Central memory CD8-positive, alpha-beta T cell (primary cell): ENCODE data around the gene ADAMTS3.

Source experiments
- ATAC-seq: fragments of 150-1000 bp; cut with Tn5 transposase; replicated peaks from 2 replicates; pipeline ENCODE4 v1.10.0; 2022; ENCODE audit warnings: mild to moderate bottlenecking, moderate FRiP score, moderate number of reproducible peaks; ENCODE audit not compliant: poor library complexity, severe bottlenecking; ENCODE audit errors: extremely low read depth
- DNase-seq, 2 donors: peaks; one replicate each; pipeline ENCODE4 v3.0.0; 2021; ENCODE audit warnings: low spot score in 2 of 2
- H3K27ac Mint-ChIP-seq: one replicate; pipeline ENCODE4 v1.8.0; 2022; ENCODE audit warnings: low read depth, mild to moderate bottlenecking, moderate library complexity, mixed read lengths
- H3K27me3 Mint-ChIP-seq: one replicate; pipeline ENCODE4 v1.8.0; 2022; ENCODE audit warnings: mixed read lengths
- H3K36me3 Mint-ChIP-seq: one replicate; pipeline ENCODE4 v1.8.0; 2022; ENCODE audit warnings: mild to moderate bottlenecking, moderate library complexity, mixed read lengths; ENCODE audit not compliant: insufficient read depth
- H3K4me1 Mint-ChIP-seq: one replicate; pipeline ENCODE4 v1.8.0; 2022; ENCODE audit warnings: mixed read lengths
- H3K4me3 Mint-ChIP-seq: one replicate; pipeline ENCODE4 v1.8.0; 2022; ENCODE audit warnings: mild to moderate bottlenecking, moderate library complexity, mixed read lengths
- H3K9me3 Mint-ChIP-seq: one replicate; pipeline ENCODE4 v1.8.0; 2022; ENCODE audit warnings: mixed read lengths

The ADAMTS3 gene

DNA sequence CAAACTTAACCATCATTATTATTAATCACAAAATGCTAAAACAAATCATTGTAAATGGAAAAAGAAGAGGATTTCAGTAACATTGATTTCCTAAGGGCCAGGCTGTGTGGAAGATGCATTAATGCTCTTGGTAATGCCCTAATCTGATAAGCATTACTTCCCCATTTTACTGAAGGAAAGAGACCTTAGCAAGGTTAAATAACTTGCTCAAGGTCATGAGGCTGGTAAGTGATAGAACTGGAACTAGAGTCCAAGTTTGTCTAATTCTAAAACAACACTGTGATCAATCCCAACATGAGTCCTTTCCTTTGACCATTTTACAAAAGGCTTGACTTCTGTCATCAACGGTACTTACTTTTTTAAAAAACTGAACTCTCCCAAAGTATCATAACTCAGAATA, 32.6 kb downstream of the ADAMTS3 start:
- Mint-ChIP-seq H3K27me3 (no peaks in the 10 kb centered on the region), H3K27ac (no peak overlapping the region), H3K9me3 (peaks cover 13% of the 10 kb centered on the region), H3K4me1 (no peaks in the 10 kb centered on the region), H3K36me3 (peaks cover 3% of the 10 kb centered on the region), H3K4me3 (no peak overlapping the region)
- ATAC-seq (no peak), DNase-seq (no peak)

DNA sequence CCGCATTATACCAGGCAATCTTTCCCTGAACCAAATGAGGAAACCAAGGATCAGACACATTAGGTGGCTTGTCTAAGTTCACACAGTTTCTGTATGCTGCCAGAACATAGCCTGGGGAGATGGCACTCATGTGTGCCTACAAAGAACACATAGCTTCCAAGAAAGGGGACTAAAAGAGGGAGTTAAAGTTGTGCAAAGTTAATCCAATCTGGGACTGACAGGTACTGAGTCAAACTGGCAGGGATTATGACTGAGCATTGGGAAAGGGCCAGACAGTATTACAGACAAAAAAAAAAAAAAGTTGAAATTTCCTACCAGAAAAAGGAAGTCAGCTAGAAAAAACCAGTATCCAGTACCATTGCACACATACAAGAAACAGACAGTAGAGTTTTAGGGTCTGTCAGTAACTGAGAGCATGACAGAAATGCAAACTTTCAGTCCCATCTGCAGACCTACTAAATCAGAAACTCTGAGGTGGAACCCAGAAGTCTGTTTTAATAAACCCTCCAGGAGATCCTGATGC, 37.2 kb downstream of the ADAMTS3 start:
- no peaks in the 10 kb centered on the region for H3K27me3 Mint-ChIP-seq
- H3K27ac Mint-ChIP-seq, result no peak overlapping the region
- H3K4me3 Mint-ChIP-seq, result no peak overlapping the region
- H3K9me3 Mint-ChIP-seq, result no peaks in the 10 kb centered on the region
- ATAC-seq (no peak), DNase-seq (no peak)
- peaks cover 3% of the 10 kb centered on the region for H3K36me3 Mint-ChIP-seq
- no peaks in the 10 kb centered on the region for H3K4me1 Mint-ChIP-seq

DNA sequence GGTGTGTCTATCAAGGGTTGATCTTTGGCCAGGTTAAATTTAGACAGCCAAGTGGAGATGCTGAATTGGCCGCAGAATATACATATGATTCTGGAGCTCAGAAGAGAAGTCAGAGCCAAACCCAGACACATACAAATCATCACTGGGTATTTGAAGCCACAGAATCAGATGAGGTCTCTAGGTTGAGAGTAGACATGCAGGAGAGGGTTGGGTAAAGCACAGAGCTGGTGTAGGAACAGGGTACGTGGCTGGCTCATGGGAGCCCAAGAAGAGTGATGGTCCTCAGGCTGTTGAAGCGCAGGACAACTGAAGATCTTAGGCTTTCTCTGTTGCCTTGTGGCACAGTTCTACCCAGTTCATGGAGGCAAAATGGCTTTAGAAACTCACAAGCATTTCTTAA, 37.7 kb downstream of the ADAMTS3 start:
- no peak overlapping the region for H3K27ac Mint-ChIP-seq
- ATAC-seq, result no peak
- H3K4me1 Mint-ChIP-seq, result no peaks in the 10 kb centered on the region
- no peak for DNase-seq
- no peak overlapping the region for H3K4me3 Mint-ChIP-seq
- peaks cover 3% of the 10 kb centered on the region for H3K36me3 Mint-ChIP-seq
- H3K9me3 Mint-ChIP-seq, result no peaks in the 10 kb centered on the region
- no peaks in the 10 kb centered on the region for H3K27me3 Mint-ChIP-seq

DNA sequence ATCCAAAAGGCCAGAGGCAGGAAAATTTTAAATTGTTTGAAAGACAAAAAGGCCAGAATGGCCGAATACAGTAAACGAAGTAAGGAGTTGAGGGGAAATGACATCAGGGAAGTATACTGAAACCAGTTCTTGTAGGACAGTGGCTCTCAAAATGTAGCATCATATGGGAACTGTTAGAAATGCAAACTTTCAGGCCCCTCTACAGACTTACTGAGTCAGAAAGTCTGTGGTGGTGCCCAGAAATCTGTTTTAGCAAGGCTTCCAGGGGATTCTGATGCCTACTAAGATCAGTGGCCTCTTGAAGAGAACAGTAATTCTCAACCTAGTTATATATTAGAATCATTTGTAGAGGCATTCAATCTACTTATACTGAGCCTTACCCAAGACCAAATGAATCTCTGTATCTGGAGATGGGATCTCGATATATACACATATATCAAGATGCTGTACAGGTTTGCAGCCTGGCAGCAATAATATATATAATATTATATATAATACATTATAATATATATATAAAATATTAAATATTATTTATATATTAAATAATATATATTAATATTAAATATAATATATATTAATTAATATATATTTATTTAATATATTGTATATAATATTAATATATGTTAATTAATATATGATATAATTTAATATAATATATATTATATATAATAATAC, 39.7 kb downstream of the ADAMTS3 start:
- no peak for ATAC-seq
- no peaks in the 10 kb centered on the region for H3K9me3 Mint-ChIP-seq
- no peaks in the 10 kb centered on the region for H3K4me1 Mint-ChIP-seq
- H3K27me3 Mint-ChIP-seq, result no peaks in the 10 kb centered on the region
- H3K36me3 Mint-ChIP-seq, result peaks cover 3% of the 10 kb centered on the region
- no peak overlapping the region for H3K4me3 Mint-ChIP-seq
- DNase-seq, result no peak
- no peak overlapping the region for H3K27ac Mint-ChIP-seq

DNA sequence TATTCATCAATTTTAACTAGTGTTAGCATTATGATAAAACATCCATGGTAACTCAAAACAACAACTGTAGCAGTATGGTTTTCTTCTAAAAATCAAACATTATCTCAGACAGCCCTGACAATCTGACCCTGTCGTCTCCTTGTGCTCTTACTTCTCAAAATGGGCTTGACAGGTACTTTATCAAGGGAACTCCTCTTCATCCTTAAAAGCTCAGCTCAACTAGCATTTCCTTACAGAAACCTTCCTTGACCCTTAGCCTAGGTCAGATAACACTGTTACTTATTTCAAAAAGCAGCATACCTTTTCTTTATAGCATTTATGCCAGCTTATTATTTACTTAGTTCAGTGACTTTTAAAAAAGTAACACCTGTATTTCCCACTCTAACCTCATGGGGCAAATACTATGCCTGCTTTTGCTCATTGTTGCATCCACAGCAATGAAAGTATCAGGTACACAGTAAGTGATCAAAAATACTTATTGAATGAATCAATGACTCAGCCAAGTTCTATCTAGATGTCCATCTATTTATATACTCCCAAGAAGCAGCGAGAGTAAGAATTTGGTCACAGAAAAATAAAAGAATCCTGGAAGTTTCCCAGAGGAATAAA, 41.9 kb downstream of the ADAMTS3 start:
- no peak for DNase-seq
- no peaks in the 10 kb centered on the region for H3K27me3 Mint-ChIP-seq
- H3K4me1 Mint-ChIP-seq, result no peaks in the 10 kb centered on the region
- no peaks in the 10 kb centered on the region for H3K9me3 Mint-ChIP-seq
- H3K27ac Mint-ChIP-seq, result no peak overlapping the region
- no peak for ATAC-seq
- no peak overlapping the region for H3K4me3 Mint-ChIP-seq
- H3K36me3 Mint-ChIP-seq, result peaks cover 3% of the 10 kb centered on the region

DNA sequence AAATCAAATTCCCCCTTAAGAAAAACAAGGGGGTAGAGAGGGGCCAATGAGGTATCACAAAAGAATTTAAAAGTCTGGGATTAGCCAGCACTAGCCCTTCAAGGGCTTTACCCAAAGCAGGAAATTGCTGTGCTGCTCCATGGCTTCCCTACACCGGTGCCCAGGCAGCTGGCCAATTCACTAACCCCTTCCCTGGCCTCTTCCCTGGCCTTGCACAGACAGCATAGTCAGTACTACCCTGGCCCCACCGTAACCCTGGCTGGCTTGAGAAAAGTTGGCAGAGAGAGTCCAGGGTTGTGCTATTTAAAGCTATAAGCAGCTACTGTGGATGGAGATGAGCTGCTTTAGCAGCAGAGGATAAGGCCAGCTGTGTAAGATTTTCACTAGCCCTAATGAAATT, 43.1 kb downstream of the ADAMTS3 start:
- Mint-ChIP-seq H3K36me3 (no peaks in the 10 kb centered on the region), H3K9me3 (no peaks in the 10 kb centered on the region), H3K4me3 (no peak overlapping the region), H3K27me3 (no peaks in the 10 kb centered on the region), H3K27ac (no peak overlapping the region), H3K4me1 (no peaks in the 10 kb centered on the region)
- ATAC-seq (no peak), DNase-seq (no peak)

DNA sequence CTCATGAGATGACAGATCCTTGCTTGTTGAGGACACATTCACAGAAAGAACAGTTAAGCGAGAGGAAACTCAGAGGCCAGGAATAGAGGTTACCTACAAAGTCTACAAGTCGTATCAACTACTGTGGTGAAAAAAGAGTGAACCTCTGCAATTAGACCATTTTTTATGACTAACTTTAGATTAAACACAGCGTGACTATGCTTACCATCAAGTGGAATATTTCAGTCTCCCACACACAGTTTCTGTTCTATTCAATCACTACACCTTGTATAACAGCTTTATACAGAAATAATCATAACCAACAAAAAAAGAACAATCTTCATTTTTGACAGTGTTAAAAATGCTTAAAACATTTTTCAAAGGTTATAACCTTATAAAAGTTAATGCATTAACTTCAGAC, 46.6 kb downstream of the ADAMTS3 start:
- no peak overlapping the region for H3K4me3 Mint-ChIP-seq
- no peak overlapping the region for H3K27ac Mint-ChIP-seq
- H3K9me3 Mint-ChIP-seq, result no peaks in the 10 kb centered on the region
- ATAC-seq (no peak), DNase-seq (no peak)
- H3K27me3 Mint-ChIP-seq, result no peaks in the 10 kb centered on the region
- H3K4me1 Mint-ChIP-seq, result no peaks in the 10 kb centered on the region
- no peaks in the 10 kb centered on the region for H3K36me3 Mint-ChIP-seq

DNA sequence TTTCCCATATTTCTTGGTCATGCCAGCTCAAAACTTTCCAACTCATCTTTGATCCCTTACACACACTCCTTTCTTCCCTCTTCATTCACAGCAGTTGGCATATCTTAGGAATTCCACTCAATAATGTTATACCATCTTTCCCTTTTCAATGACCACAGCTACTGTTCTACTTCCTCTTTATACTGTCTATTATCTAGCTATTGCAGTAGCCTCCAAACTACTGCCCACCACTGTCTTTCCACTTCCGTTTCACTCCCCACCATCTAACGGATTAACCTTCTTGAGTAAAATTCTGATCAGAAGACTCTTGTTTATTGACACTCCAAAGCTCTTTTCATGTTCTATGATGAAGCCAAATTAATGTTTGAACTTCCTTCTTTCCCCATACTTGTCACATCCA, 55.8 kb downstream of the ADAMTS3 start:
- H3K27ac Mint-ChIP-seq, result no peak overlapping the region
- H3K4me3 Mint-ChIP-seq, result no peak overlapping the region
- no peaks in the 10 kb centered on the region for H3K4me1 Mint-ChIP-seq
- peaks cover 13% of the 10 kb centered on the region for H3K9me3 Mint-ChIP-seq
- no peaks in the 10 kb centered on the region for H3K27me3 Mint-ChIP-seq
- no peak for ATAC-seq
- DNase-seq, result no peak
- H3K36me3 Mint-ChIP-seq, result no peaks in the 10 kb centered on the region

DNA sequence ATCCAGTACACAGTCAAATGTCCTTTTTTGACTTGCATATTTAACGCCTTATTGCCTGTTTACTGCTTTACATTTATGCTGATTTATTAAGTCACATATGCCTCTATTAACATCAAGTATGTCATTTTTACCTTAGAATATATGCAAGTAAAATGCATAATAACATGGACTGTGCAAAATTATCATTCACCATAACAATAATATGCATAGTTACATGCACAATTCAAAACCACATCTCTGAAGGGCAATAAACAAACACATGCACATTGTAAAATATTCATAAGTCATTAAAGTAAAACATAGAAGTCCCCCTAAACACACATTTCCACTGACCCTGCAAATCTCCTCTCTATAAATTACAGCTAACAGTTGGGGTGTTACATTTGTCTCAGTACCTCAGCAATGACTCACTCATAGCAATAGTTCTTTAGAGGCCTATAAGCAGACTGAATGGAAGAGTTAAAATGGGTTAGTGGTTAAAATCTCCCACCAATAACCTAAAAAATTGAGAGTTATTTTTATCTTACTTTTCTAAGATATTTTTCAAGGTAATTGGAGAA, 61.1 kb downstream of the ADAMTS3 start:
- Mint-ChIP-seq H3K4me3 (no peak overlapping the region), H3K36me3 (no peaks in the 10 kb centered on the region), H3K27ac (no peak overlapping the region), H3K4me1 (no peaks in the 10 kb centered on the region), H3K9me3 (peaks cover 13% of the 10 kb centered on the region), H3K27me3 (no peaks in the 10 kb centered on the region)
- ATAC-seq (no peak), DNase-seq (no peak)

DNA sequence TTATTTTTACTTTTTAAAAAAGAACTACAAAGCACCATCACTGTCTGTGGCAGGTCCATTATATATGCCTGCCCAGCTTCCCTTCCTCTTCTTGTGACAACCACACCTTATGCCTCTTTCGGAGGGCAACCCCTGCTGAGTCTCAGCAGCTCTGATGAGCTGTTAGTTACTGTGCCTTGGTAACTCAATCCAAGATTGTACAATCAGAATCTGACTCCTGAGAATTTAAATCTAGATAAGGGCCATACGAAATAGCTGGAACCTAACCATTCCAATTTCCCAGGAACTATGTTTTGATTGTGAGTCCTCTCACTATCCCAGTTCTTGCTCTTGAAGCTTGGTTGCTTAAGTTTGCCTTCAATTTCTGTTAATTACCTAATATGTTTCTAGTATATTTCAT, 61.9 kb downstream of the ADAMTS3 start:
- no peaks in the 10 kb centered on the region for H3K27me3 Mint-ChIP-seq
- H3K36me3 Mint-ChIP-seq, result no peaks in the 10 kb centered on the region
- H3K4me1 Mint-ChIP-seq, result no peaks in the 10 kb centered on the region
- no peak overlapping the region for H3K4me3 Mint-ChIP-seq
- no peak overlapping the region for H3K27ac Mint-ChIP-seq
- no peak for DNase-seq
- no peak for ATAC-seq
- H3K9me3 Mint-ChIP-seq, result peaks cover 13% of the 10 kb centered on the region

DNA sequence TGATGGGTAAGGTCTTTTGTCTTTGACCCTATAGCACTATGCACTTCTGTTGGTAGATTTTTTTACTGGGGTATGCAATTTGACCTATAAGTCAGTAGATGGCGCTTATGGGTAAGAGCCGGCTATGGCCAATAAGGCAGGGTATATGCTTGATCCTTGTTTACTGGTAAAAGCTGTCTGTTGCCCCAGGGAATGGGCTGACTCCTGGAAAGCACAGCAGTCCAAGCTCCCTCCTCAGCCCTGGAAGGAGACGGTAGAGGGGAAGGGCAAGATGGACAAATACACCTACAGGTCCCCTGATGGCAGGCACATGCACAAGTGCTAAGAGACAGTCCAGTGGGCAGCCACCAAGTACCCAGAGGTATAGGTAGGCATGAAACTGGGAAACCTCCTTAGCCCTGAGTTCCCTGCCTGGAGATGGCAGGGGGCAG, 63.7 kb downstream of the ADAMTS3 start:
- Mint-ChIP-seq H3K36me3 (no peaks in the 10 kb centered on the region), H3K9me3 (no peaks in the 10 kb centered on the region), H3K27me3 (no peaks in the 10 kb centered on the region), H3K4me3 (no peak overlapping the region), H3K4me1 (no peaks in the 10 kb centered on the region), H3K27ac (no peak overlapping the region)
- DNase-seq (no peak), ATAC-seq (no peak)

DNA sequence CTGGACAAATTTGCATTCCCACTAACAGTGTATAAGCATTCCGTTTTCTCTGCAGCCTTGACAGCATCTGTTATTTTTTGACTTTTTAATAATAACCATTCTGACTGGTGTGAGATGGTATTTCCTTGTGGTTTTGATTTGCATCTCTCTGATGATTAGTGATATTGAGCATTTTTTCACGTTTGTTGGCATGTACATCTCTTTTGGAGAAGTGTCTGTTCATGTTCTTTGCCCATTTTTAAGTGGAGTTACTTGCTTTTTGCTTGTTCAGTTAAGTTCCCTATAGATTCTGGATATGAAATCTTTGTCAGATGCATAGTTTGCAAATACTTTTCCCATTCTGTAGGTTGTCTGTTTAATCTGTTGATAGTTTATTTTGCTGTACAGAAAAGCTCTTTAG, 68.8 kb downstream of the ADAMTS3 start:
- Mint-ChIP-seq H3K36me3 (peaks cover 3% of the 10 kb centered on the region), H3K4me3 (no peak overlapping the region), H3K27me3 (no peaks in the 10 kb centered on the region), H3K27ac (no peak overlapping the region), H3K4me1 (no peaks in the 10 kb centered on the region), H3K9me3 (peaks cover 2% of the 10 kb centered on the region)
- DNase-seq (no peak), ATAC-seq (no peak)

DNA sequence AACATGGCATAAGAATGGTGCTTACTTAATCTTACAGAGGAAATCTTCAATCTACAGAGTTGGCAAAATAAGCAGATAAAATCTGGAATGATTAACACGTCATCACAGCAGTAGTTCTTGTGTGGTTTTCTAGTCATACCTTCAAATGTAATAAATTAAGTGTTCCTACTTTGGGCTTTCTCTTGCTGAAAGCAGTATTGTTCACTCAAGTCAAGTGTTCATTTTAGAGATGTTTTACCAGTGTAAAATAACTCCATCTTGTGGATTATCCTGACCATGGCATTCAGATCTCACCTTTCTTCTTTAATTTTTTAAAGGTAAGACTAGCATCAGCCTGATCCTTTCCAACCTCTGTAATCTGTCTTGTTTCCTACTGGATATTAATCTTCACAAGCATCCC, 72.9 kb downstream of the ADAMTS3 start:
- ATAC-seq (no peak), DNase-seq (no peak)
- H3K36me3 Mint-ChIP-seq, result peaks cover 3% of the 10 kb centered on the region
- peaks cover 12% of the 10 kb centered on the region for H3K9me3 Mint-ChIP-seq
- no peaks in the 10 kb centered on the region for H3K4me1 Mint-ChIP-seq
- no peak overlapping the region for H3K4me3 Mint-ChIP-seq
- H3K27ac Mint-ChIP-seq, result no peak overlapping the region
- no peaks in the 10 kb centered on the region for H3K27me3 Mint-ChIP-seq
